Kasumi-1 (cell line): ENCODE measurements around the gene ABCA13.

ENCODE experiments used
- DNase-seq, 2 experiments: peaks; one replicate each; lab custom pipeline; 2025; lab: John Stamatoyannopoulos, UW

The ABCA13 gene

DNA sequence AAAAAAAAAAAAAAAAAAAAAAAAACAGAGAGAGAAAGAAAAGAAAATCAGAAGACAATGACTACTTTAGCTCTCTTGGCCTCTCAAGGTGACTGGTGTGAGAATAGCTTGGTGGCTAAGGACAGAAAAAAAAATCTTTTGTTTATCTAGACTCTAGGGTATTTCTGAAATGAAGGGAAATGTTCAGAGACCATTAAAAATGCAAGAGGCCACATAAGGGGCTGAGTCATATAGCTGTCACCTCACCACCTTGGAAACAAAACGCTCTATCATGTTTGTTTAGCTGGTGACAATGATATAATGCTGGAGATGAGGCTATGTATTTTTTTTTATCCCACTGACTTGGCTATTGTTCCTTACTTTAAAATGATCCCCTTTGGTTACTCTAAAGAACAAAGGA lies 466.1 kb downstream of the ABCA13 start:
- DNase-seq = no peak

DNA sequence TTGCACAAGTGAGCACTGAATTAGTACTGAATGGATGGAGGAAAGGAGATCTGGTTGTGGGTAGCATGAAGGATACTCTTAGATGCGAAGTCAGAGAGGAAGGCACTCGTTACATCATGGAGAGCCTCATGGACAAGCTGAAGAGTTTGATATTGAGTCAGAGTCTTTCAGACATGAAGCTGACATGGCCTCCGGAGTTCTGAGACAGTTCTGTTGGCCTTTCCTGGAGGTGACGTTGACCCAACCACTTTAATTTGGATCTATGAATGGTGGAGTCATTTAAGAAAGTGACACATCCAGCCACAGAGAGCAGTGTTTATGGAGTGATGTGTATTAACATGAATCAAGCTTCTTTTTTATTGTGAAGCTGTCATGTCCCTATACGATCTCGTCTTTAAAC lies 466.8 kb downstream of the ABCA13 start:
- DNase-seq = no peak

DNA sequence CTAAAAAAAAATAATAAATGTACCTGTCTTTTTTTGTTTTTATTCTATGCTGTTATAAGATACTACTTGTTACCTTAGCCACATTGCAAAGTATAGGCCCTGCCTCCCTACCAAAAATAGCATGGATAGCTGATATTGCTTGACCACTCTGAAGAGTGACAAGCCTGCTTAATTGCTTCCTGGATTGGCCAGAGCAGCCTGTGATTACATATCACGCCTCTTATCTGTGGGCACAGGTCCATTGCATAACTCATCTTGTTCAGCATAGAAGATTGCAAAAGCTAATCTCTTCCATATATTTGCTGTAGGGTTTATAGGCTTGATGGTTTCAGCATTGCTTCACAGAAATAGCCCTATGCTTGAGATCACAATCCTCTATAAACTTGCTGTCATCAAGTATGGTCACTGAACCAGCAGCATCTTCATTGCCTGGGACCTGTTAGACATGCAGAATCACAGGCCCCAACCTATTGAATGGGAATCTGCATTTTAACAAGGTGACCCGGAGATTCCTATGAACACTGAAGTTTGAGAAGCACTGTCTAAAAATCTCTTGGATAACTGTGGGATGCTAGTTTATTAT lies 472.3 kb downstream of the ABCA13 start:
- DNase-seq = no peak

DNA sequence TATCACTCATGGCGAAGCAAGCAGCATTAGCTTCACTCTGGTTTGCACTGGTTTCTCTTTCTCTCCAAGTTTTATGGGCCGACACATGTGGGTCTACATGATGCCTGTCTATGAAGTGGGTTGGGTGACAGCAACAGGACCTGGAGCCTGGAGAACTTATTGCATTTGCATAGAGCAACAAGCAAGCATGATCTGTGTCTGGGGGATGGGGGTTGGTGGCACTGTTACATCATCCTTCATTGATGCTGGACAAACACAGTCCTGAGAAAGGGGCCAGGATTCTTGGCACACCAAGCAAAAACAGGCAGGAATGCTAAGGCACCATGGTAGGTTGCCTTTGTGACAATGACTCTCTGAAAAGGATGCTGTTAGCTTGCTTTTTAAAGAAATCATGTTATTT lies 486.9 kb downstream of the ABCA13 start:
- DNase-seq = no peak

DNA sequence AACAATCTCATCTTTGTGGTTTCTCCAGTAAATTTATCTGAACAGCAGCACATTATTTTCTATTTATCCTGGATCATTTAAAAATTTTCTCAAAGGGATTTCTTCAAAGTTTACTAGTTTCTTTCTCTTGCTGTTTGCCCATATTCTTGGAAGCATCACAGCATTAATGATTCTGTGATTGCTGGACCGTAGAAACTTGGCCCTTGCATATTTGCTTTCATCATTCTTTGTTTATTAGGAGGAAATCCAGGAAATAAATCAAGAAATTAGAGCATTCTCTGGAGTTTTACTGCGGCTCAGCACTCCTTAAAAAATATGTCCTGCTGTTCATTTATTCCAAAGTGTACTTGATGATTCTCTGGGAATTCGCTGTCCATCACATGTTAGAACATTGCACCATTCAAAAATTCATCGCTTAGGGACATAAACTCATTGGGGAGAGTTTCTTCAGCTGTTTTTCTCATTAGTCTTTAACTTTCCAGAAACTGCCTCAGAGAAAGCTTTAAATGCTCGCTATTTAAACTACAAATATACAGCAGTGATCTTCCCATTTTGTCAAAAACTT lies 489.1 kb downstream of the ABCA13 start:
- DNase-seq = no peak

DNA sequence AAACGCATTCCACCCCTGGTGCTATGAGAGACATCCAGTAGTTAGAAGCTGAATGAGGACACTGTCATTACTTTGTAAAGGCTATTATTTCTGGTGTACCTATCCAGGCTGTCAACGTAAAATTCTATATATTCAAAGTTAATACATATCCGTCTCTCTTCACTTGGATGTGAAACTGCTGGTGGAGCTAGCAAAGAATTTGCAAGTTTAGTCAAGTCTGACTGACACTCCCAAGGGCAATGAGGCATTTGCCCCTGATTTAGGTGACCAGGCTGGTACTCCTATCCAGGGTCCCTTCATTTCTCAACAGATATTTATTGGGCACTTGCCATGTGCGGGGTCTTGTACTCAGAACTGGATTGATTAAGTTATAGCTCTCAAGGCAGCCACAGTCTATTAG lies 493.0 kb downstream of the ABCA13 start:
- DNase-seq = no peak

DNA sequence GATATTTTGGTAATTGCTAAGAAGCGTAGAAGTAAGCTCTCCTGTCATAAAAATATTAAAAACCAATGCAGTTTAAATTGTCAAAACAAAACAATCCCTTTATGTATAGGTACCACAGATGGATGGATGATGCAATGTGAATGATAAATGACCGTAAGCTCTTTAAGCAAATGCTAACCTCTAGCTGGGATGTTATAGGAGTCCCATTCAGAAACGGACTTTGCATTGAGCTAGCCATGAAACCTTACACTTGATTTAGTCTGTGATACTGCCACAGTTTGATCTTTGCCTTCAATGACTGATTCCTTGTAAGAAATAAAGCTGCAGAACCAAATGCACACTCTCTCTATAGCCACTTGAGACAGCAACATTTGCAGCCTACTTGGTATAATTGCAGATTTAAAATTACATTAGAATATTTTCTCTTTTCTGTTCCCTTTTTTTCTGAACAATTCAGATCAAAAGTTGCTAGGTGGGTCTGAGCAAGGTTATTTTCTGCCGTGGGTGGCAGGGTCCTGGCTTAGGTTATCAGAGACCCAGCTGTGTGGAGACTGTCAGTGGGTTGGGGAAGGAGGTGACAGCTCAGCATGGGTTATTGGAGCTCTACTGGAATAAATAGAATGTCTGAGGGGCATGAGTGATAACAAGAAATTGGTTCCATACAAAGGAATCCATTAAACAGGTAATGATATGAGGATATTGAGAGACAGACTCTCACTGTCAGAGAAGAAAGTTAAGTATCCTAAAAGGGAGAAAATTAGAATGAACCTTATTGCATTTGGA lies 494.3 kb downstream of the ABCA13 start:
- no peak for DNase-seq

DNA sequence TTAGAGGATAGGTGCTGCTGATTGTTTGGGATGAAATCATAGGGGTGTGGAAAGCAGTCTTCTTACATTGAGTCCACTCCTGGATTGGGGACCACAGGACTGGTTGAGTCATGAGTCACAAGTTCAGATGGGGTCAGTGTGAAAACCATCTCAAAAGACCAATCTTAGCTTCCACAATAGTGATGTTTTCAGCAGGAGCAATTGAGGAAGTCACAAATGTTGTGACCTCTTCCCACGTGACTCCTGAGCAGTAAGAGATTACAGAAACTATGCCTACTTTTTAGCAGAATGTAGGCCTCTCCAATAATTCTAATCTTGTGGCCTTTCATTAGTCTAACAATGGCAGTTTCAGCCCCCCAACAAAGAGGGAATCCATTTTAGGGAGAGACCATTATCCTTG lies 496.1 kb downstream of the ABCA13 start:
- DNase-seq = no peak

DNA sequence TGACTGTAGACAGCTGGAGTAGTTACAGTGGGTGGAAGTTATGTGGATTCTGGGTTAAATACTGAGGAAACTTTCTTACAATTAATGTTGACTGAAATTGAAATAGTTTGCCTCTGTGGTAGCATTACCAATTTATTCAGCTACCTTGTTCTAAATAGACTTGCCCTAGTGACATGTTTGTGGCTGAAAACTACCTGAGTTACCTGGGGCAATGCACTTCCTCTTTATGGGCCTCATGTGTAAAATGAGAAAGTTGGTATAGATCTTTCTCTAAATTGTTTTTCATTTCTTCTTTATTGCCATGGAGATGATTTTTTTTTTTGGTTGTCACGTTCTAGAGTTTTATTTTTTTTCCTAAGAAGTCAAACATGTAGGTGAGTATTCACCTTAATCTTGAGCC lies 500.4 kb downstream of the ABCA13 start:
- no peak for DNase-seq

DNA sequence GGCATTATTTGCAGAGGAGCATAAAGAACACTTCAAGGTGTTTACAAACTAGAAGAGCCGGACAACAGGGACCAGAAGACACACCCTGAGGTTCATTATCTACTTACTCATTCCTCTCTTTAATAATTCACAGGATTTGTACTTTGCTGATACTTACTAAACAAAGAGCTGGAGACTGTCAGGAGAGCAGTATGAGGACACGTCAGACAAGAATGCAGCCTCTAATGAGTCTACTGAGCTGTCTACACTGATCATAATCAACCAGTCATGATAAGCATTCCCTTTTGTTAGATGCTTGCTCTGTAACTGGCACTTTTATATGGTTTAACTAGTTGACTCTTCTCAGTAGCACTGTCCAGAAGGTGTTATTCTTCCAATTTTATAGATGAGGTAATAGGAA lies 509.7 kb downstream of the ABCA13 start:
- no peak for DNase-seq

DNA sequence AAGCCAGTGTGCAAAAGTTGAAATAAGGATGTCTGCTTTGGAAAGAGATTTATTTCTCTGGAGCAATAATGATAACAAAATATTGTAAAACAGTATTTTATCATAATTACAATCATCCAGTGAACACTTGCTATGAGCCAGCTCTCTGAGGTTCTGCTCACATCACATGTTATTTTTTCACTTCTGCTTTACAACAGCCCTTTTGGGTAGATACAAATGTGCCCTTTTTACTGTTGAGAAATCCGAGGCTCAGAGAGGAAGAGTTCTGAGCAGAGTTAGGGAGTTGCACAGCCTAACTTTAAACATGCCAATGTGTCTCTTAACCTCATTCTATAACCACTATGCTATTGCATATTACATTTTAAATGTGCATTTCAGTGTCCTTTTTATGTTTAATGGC lies 520.5 kb downstream of the ABCA13 start:
- no peak for DNase-seq
